ENCODE results near the gene LYPD1. TPM values are rescaled to one million over a fixed set of nuclear protein-coding genes. Genes with fewer than 3 reads are reported as not detected.

LYPD1 gene
- total RNA-seq, 1 experiment from 2014 or later = not detected

DNA sequence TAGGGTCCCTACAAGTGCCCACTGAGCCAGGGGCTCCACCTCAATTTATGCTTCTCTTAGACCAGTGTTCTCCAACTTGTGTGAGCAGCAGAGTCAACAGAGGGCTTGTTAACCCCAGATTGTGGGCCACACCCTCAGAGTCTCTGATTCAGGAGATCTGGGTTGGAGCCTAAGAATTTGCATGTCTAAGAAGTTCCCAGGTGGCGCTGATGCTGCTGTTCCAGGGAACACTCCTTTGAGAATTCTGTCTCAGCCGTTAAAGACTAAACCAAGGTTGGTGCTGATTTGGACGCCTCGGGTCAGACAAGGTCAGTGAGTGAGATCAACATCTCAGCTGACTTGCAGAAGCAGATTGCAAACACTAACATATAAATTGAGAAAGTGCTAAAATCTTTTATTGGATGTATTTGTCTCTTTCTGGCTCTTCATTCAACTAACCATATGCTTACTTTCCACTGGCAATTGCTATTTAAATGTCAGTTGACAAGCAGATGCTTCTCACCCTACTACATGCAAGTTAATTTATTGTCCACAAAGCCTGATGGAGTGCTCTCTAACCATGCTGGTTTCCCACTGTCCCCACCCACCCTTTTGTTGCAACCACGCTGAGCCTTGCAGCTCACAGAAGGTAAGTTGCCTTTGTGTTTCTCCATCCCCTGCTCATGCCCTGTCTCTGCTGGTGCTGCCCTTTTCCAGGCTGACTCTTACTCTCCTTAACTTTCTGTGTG, 31.5 kb downstream of the LYPD1 start:
- ATAC-seq = no peak
- H3K9ac ChIP-seq (ENCODE audit: low read length) = no peak overlapping the region
- no peaks in the 10 kb centered on the region for H4K20me1 ChIP-seq (ENCODE audit: insufficient read depth)
- no peak overlapping the region for H2AFZ ChIP-seq (ENCODE audit: low read depth, low read length, poor library complexity, severe bottlenecking)
- ChIA-PET POLR2A (no interaction called here), RAD21 (ENCODE audit: low non-redundant PET in 1 of 2, low total read pairs in 2 of 2, uncharacterized antibody in 2 of 2, unreplicated experiment in 2 of 2) (no interaction called here), CTCF (no interaction called here)
- H3K79me2 ChIP-seq (ENCODE audit: insufficient read depth, low read length) = no peaks in the 10 kb centered on the region
- no peaks in the 10 kb centered on the region for H3K4me1 ChIP-seq (ENCODE audit: control insufficient read depth in 1 of 2, insufficient read depth in 2 of 2, low read length in 2 of 2)
- no peaks in the 10 kb centered on the region for H3K9me3 ChIP-seq (ENCODE audit: control insufficient read depth in 1 of 2, insufficient read depth in 1 of 2, low read depth in 1 of 2, low read length in 2 of 2)
- H3K27ac ChIP-seq (ENCODE audit: low read depth, low read length) = no peak overlapping the region
- no peak for DNase-seq (ENCODE audit: low read depth, low spot score)
- H3K4me3 ChIP-seq (replicated peaks in 1 of 2; ENCODE audit: low read depth in 1 of 2, low read length in 2 of 2) = no peak overlapping the region
- no peaks in the 10 kb centered on the region for H3K36me3 ChIP-seq (ENCODE audit: control insufficient read depth in 1 of 2, insufficient read depth in 2 of 2, low read length in 2 of 2)
- intact Hi-C loops (cut with micrococcal nuclease) = no loop called here
- TF ChIP-seq, protein P1, sequence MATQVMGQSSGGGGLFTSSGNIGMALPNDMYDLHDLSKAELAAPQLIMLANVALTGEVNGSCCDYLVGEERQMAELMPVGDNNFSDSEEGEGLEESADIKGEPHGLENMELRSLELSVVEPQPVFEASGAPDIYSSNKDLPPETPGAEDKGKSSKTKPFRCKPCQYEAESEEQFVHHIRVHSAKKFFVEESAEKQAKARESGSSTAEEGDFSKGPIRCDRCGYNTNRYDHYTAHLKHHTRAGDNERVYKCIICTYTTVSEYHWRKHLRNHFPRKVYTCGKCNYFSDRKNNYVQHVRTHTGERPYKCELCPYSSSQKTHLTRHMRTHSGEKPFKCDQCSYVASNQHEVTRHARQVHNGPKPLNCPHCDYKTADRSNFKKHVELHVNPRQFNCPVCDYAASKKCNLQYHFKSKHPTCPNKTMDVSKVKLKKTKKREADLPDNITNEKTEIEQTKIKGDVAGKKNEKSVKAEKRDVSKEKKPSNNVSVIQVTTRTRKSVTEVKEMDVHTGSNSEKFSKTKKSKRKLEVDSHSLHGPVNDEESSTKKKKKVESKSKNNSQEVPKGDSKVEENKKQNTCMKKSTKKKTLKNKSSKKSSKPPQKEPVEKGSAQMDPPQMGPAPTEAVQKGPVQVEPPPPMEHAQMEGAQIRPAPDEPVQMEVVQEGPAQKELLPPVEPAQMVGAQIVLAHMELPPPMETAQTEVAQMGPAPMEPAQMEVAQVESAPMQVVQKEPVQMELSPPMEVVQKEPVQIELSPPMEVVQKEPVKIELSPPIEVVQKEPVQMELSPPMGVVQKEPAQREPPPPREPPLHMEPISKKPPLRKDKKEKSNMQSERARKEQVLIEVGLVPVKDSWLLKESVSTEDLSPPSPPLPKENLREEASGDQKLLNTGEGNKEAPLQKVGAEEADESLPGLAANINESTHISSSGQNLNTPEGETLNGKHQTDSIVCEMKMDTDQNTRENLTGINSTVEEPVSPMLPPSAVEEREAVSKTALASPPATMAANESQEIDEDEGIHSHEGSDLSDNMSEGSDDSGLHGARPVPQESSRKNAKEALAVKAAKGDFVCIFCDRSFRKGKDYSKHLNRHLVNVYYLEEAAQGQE (IDR thresholded peaks at IDR 0.05; ENCODE audit: low read depth) = no peak
- BruUV-seq (replicated peaks) = no TSS peak
- H3K4me2 ChIP-seq (ENCODE audit: low read length) = no peak overlapping the region
- H3K9me2 ChIP-seq (ENCODE audit: insufficient read depth) = no peaks in the 10 kb centered on the region
- H3K27me3 ChIP-seq (ENCODE audit: insufficient read depth, low read length) = peaks cover 4% of the 10 kb centered on the region; the same call in 1 of the 2 replicates

DNA sequence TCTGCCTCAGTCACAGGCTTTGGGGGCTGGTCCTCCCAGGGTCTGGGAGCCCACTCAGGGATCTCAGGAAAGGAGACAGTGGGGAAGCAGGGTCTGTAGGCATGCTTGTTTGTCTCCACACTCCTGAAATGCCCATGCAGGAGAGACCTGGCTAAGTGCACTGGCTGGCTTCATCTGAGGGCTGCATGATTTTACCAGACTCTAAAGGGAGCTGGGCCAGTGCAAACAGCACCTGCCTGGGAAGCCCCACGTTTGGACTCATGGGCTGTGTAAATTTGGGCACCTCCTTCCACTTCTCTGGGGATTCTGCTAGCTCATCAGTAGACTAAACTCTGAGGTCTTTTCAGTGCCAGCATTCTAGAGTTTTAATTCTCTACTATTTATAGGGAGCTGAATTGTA, 33.7 kb downstream of the LYPD1 start:
- H3K27ac ChIP-seq (ENCODE audit: low read depth, low read length) = no peak overlapping the region
- peaks cover 0 to 13% of the 10 kb centered on the region in 2 experiments; a peak in 2 of 4 replicates for H3K4me1 ChIP-seq (ENCODE audit: control insufficient read depth in 1 of 2, insufficient read depth in 2 of 2, low read length in 2 of 2)
- H3K27me3 ChIP-seq (ENCODE audit: insufficient read depth, low read length) = peaks cover 4% of the 10 kb centered on the region; the same call in 1 of the 2 replicates
- no peak overlapping the region for H3K9ac ChIP-seq (ENCODE audit: low read length)
- no peaks in the 10 kb centered on the region for H3K79me2 ChIP-seq (ENCODE audit: insufficient read depth, low read length)
- TF ChIP-seq SRF (IDR thresholded peaks at IDR 0.05; ENCODE audit: low read depth) (no peak), ELF1 (IDR thresholded peaks at IDR 0.05; ENCODE audit: borderline replicate concordance, low read depth) (no peak), SIN3A (IDR thresholded peaks at IDR 0.05; ENCODE audit: low read depth) (no peak), FOSL1 (IDR thresholded peaks at IDR 0.05; ENCODE audit: low read depth) (no peak), ZNF274 (IDR thresholded peaks at IDR 0.05; ENCODE audit: low read depth, low read length) (no peak), TCF7L2 (IDR thresholded peaks at IDR 0.05; ENCODE audit: borderline replicate concordance, extremely low read depth, insufficient read depth, insufficient read length) (no peak), CEBPB (IDR thresholded peaks at IDR 0.05; ENCODE audit: low read depth) (no peak), JUND (IDR thresholded peaks at IDR 0.05) (no peak), SP1 (IDR thresholded peaks at IDR 0.05; ENCODE audit: low read depth) (no peak)
- no peaks in the 10 kb centered on the region for H3K36me3 ChIP-seq (ENCODE audit: control insufficient read depth in 1 of 2, insufficient read depth in 2 of 2, low read length in 2 of 2)
- ChIA-PET CTCF (no interaction called here), RAD21 (ENCODE audit: low non-redundant PET in 1 of 2, low total read pairs in 2 of 2, uncharacterized antibody in 2 of 2, unreplicated experiment in 2 of 2) (no interaction called here), POLR2A (no interaction called here)
- DNase-seq (ENCODE audit: low read depth, low spot score) (no peak), ATAC-seq (no peak)
- intact Hi-C loops (cut with micrococcal nuclease) = no loop called here
- no peaks in the 10 kb centered on the region for H3K9me3 ChIP-seq (ENCODE audit: control insufficient read depth in 1 of 2, insufficient read depth in 1 of 2, low read depth in 1 of 2, low read length in 2 of 2)
- H3K9me2 ChIP-seq (ENCODE audit: insufficient read depth) = no peaks in the 10 kb centered on the region
- no peak overlapping the region for H3K4me3 ChIP-seq (replicated peaks in 1 of 2; ENCODE audit: low read depth in 1 of 2, low read length in 2 of 2)
- no peaks in the 10 kb centered on the region for H4K20me1 ChIP-seq (ENCODE audit: insufficient read depth)
- no peak overlapping the region for H3K4me2 ChIP-seq (ENCODE audit: low read length)
- no peak overlapping the region for H2AFZ ChIP-seq (ENCODE audit: low read depth, low read length, poor library complexity, severe bottlenecking)
- BruUV-seq (replicated peaks) = no TSS peak
